ENCODE measurements around the gene ALK. TPM values are rescaled to one million over a fixed set of nuclear protein-coding genes. Genes with fewer than 3 reads are reported as not detected.

The ALK gene
- total RNA-seq, 1 experiment from 2014 or later = not detected

GRCh38 chr2:29155578-29155977 is 765.8 kb downstream of the ALK start:
- WGBS (ENCODE audit: extremely low coverage, insufficient read length, low lambda C conversion rate) = no CpG with 5 or more reads among the region's 2 CpGs
- no peaks in the 10 kb centered on the region for H4K20me1 ChIP-seq (ENCODE audit: control insufficient read depth, insufficient read depth, insufficient read length)
- peak overlapping the region; percentile 14 for H2BK20ac ChIP-seq (ENCODE audit: low read depth, low read length, poor library complexity, severe bottlenecking)
- no peak overlapping the region for H2AFZ ChIP-seq (ENCODE audit: low read length)
- no peak overlapping the region for H3K4ac ChIP-seq (ENCODE audit: low read depth, low read length)
- H3K14ac ChIP-seq (ENCODE audit: insufficient read depth, low read length) = no peak overlapping the region
- H4K91ac ChIP-seq (ENCODE audit: insufficient read length, low read depth, low read length) = no peak overlapping the region
- H3K27me3 ChIP-seq (ENCODE audit: insufficient read depth, low read length) = no peaks in the 10 kb centered on the region
- H3K4me2 ChIP-seq (ENCODE audit: insufficient read depth, insufficient read length, low read length) = no peak overlapping the region
- no peaks in the 10 kb centered on the region for H3K9me3 Mint-ChIP-seq
- H2BK120ac ChIP-seq (ENCODE audit: low read depth, low read length, poor library complexity, severe bottlenecking) = no peak overlapping the region
- H2BK15ac ChIP-seq (ENCODE audit: low read depth, low read length) = no peak overlapping the region
- peak overlapping the region in 1 of 3 experiments; percentile 41; a peak in 1 of 7 replicates for H3K27ac Mint-ChIP-seq
- H3K36me3 Mint-ChIP-seq (ENCODE audit: insufficient read depth in 1 of 3, low read depth in 3 of 3) = no peaks in the 10 kb centered on the region
- no peaks in the 10 kb centered on the region for H3K9me3 ChIP-seq (ENCODE audit: control insufficient read depth, low read depth, low read length)
- no peak overlapping the region for H2AK5ac ChIP-seq (ENCODE audit: insufficient read length, low read length)
- H3K4me1 Mint-ChIP-seq = peaks cover 12% of the 10 kb centered on the region in 2 experiments
- no peak overlapping the region for H3T11ph ChIP-seq (ENCODE audit: low read length)
- no peak overlapping the region for H3K23ac ChIP-seq (ENCODE audit: insufficient read length, low read depth, low read length)
- H3K4me1 ChIP-seq (ENCODE audit: insufficient read depth, low read length) = no peaks in the 10 kb centered on the region; the same call in 1 of the 2 replicates
- H4K5ac ChIP-seq (ENCODE audit: insufficient read length, low read depth, low read length) = no peak overlapping the region
- H2BK5ac ChIP-seq (ENCODE audit: insufficient read length, low read length) = no peak overlapping the region
- H3K4me3 Mint-ChIP-seq = no peak overlapping the region
- H3K23me2 ChIP-seq (ENCODE audit: insufficient read length, low read depth, low read length, poor library complexity, severe bottlenecking) = no peaks in the 10 kb centered on the region
- H3K27ac ChIP-seq (ENCODE audit: insufficient read length, low read depth, low read length) = no peak overlapping the region
- H2BK12ac ChIP-seq (ENCODE audit: insufficient read length, low read depth, low read length) = no peak overlapping the region
- H3K56ac ChIP-seq (ENCODE audit: insufficient read length, low read depth, low read length) = no peak overlapping the region
- H3K9ac ChIP-seq (ENCODE audit: extremely low read depth, insufficient read length, low read length) = no peak overlapping the region
- TF ChIP-seq CTCF (conservative IDR thresholded peaks at IDR 0.05) = no peak
- H3K79me2 ChIP-seq (ENCODE audit: insufficient read depth, low read length) = no peaks in the 10 kb centered on the region
- no peak overlapping the region for H4K8ac ChIP-seq (replicated peaks; ENCODE audit: insufficient read length, low read depth, low read length)
- H3K79me1 ChIP-seq (ENCODE audit: insufficient read depth, low read depth, low read length, poor library complexity, severe bottlenecking) = no peaks in the 10 kb centered on the region
- no peak for DNase-seq
- H3K18ac ChIP-seq (ENCODE audit: insufficient read length, low read depth, low read length) = no peak overlapping the region
- H3K27me3 Mint-ChIP-seq (ENCODE audit: low read depth) = peaks cover 2% of the 10 kb centered on the region; the same call in 1 of the 2 replicates
